GM19324 (cell line): Measurements from ENCODE around the gene SOWAHA.
A peak's percentile ranks its signal among the peaks of the same experiment; 100 is the strongest.
"Not testable (repeated sequence)": the region's sequence is repeated elsewhere in the genome, so short reads cannot be mapped to it uniquely, and the experiment has no call there.

Experiments
- ATAC-seq: cut with Tn5 transposase; IDR thresholded peaks from one replicate; pipeline ENCODE4 v1.9.1; 2021; ENCODE audit warnings: mild to moderate bottlenecking, moderate library complexity; ENCODE audit not compliant: unreplicated experiment, low FRiP score

Gene SOWAHA

DNA sequence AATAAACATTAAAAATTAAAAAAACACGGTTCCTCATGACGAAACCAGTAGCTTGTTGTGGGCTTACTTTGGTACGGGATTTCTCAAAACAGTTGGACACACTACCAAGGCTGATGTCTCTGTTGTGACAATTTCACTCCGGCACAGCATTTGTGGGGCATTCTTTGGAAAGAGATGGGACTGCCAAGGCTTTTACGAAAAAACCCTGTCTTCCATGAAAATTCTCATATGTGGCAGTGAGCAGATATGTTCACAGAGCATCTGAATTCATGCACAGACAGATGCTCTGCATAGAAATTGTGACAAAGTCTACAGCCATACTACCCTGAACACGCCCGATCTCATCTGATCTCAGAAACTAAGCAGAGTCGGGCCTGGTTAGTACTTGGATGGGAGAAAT, 35.2 kb downstream of the SOWAHA start:
- no peak for ATAC-seq

DNA sequence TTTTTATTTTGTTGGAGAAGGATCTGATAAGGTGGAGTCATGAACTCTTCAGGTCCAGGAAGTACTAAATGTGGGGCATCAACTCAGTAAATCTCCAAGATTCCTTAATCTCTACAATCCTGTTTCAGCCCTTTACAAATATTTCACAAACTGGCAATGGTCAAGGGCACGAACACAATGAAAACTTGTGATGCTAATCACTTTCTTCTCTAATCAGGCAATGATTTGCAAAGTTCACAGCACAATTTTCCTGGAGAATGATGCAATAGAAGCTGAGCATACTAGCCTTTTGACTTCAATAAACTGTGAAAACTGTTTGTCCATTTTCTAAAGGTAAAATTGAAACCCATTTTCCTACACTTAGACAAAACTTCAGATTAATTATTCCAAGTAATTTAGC, 36.2 kb downstream of the SOWAHA start:
- no peak for ATAC-seq

DNA sequence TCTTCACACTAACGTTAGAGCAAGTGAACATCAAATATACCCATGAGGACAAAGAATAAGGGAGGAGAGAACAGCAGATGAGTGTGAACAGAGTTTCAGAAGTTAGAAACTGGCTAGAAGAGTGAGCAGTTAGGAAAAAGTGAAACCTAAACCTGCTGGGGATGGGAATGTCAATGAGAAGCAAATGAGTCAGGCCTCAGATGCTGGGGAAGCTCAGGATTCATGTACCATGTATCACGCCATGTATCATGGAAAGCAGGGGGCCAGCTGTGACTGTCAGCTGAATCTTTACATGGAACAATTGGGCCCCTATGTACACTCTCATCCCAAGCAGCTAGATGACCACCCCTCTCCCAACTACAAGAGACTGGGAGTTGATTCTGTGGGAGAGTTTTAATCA, 37.0 kb downstream of the SOWAHA start:
- no peak for ATAC-seq

DNA sequence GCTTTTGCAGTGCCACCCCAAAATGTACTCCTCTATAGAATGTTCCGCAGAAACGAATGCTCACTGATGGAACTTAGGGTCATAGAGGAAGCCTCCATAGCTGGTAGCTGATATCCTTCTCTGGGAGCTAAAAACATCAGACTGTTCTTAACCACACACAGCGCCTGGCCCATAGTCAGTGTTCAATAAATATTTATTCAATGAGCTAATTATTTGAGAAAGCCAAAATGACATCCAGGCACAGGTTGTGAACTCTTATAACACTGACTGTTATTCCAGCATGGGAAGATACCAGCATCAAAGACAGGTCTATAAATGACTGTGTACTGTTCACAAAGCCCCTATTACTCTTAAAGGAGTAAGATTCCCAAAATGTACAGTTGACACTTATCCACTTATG, 40.2 kb downstream of the SOWAHA start:
- no peak for ATAC-seq

DNA sequence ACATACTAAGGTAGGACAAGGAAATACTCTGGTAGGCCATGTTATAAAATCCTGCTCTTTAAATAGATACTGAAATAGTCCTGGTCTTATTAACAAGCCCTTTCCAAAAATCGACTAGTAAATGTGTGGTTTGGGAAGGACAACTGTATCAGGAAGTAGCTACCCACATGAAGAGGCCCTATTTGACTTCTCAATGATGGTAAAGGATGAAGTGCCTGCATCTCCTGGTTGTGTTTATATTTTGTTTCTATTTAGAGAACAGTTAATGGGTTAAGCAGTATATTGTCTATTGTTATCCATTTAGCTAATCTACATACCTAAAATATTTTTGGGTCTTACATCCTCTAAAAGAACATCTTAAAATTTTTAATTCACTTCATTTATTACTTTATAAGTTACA, 40.7 kb downstream of the SOWAHA start:
- ATAC-seq = no peak

DNA sequence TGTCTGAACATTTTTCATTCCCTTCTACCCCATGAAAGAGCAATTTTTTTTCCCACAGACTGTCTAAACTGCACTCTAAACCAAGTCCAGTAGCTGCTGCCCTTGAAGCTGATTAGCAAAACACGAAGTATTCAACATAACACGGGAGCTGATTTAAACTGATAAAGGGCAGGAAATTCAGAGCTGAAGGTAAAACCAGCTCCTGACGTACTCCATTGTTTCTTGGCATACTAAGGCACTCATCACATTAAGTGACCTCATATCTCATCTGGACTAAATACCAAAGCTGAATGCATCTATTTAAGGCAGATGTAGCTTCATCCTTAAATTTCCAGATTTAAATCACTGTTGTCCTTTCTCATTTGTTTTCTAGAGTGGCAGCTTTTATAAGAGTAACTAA, 41.2 kb downstream of the SOWAHA start:
- no peak for ATAC-seq

DNA sequence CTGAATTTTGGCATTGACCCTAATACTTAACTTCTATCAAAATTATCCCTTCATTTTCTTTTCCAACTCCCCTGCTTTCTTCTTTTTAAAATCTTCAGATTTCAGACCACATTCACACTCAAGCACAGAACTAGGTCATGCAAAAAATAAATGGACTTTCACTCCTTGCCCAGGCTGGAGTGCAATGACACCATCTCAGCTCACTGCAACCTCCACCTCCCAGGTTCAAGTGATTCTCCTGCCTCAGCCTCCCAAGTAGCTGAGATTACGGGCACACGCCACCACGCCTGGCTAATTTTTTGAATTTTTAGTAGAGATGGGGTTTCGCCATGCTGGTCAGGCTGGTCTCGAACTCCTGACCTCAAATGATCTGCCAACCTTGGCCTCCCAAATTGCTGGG, 41.9 kb downstream of the SOWAHA start:
- not testable (repeated sequence) for ATAC-seq

DNA sequence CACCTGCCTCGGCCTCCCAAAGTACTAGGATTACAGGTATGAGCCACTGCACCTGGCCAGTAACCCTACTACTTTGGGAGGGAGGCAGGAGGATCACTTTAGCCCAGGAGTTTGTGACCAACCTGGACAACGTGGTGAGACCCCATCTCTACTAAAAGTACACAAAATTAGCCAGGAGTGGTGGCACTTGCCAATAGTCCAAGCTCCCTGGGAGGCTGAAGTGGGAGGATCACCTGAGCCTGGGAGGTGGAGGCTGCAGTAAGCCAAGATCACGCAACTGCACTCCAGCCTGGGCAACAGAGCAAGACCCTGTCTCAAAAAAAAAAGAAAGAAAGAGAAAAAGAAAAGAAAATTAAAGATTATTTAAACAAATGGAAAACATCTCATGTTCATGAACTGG, 42.9 kb downstream of the SOWAHA start:
- no peak for ATAC-seq

DNA sequence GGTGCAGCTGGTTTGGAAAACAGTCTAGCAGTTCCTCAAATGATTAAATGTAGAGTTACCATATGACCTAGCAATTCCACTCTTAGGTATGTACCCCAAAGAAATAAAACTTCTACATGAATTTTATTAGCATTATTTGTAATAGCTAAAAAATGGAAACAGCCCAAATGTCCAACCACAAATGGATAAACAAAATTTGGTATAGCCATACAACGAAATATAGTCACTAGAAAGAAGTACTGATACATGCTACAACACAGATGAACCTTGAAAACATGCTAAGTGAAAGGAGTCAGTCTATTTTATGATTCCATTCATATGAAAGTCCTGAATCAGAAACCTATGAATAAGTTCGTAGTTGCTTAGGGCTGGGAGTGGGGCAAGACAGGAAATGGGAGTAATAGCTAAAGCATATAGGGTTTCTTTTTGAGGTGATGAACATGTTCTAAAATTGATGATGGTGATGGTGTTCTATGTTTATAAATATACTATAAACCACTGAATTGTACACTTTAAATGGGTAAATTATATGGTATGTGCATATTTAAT, 46.9 kb downstream of the SOWAHA start:
- ATAC-seq = no peak

DNA sequence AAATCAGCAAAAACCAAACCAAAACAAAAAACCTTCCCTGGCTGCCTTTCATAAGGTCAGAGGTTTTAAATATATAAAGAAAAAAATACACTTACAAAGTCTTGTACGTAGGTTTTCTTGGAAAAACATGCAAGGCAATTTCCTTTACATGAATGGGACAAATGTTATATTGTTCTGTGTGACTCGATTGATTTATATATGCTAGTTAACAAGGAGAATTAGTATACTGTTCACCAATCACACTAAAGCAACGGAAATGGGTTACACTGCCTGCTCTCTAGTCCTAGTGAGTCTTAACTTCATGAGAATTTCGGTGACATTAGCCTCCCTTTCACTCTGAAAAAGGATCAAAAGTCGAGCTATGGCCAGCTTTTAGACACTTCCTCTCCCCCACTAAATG, 47.6 kb downstream of the SOWAHA start:
- ATAC-seq = no peak

DNA sequence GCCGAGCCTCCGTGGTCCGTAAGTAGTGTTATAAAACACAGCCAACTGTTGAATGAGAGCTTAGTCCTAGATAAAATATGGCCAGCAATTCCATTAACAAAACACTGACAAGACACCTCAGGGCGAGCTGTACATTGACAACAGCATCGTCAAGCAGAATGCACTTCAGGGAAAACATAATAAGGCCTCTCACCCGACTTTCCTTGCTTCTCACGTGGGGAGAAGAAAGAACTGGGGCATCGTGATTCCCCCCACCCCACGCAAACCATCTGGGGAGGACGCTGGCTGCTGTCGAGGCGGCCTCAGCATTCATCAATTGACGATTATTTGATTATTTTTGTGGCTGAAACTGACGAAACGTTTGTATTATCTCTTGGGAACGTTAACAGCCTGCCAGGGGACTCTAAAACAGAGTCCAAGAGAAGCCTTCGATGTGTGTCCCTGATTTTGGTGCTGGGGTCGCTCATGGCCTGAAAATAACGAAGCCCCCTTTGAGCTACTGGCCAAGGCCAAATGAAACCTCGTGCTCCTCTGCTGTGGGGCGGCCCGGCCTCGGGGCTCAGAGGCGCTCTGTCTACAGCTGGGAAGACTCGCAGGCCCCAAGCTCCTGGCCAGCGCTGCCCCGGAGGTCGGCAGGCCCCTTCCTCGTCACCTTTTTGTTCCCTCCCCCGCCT, 52.7 kb downstream of the SOWAHA start:
- ATAC-seq = peak; percentile 27
